CD4-positive, alpha-beta T cell treated with Interleukin-17A for 1 hour (primary cell): Measurements from ENCODE around the gene MDC1.
"Not testable (repeated sequence)": the region's sequence is repeated elsewhere in the genome, so short reads cannot be mapped to it uniquely, and the experiment has no call there.

Experiments
- DNase-seq: peaks from one replicate; pipeline ENCODE4 v3.0.0-alpha.2; 2020

MDC1 gene

GRCh38 chr6:30723843-30724741 lies 7.0 kb upstream of the MDC1 start:
- not testable (repeated sequence) for DNase-seq

- not testable (repeated sequence) for DNase-seq
Measured at GRCh38 chr6:30723159-30723842, 6.2 kb upstream of the MDC1 start.

GRCh38 chr6:30722280-30723112 lies 5.4 kb upstream of the MDC1 start:
- DNase-seq = peak; percentile 88

- not testable (repeated sequence) for DNase-seq
Measured at GRCh38 chr6:30722025-30722279, 4.9 kb upstream of the MDC1 start.

- DNase-seq = peak; percentile 95
Measured at GRCh38 chr6:30721198-30722024, 4.3 kb upstream of the MDC1 start.

- peak; percentile 58 for DNase-seq
Measured at GRCh38 chr6:30720738-30721197, 3.7 kb upstream of the MDC1 start.

GRCh38 chr6:30719791-30720737 lies 3.0 kb upstream of the MDC1 start, which contains the start of gene TUBB:
Gene TUBB (plus strand): TSS chr6:30720352. CDS start chr6:30720507, 155 bp downstream.
- peak; percentile 96 for DNase-seq

GRCh38 chr6:30719356-30719755 lies 2.3 kb upstream of the MDC1 start:
- DNase-seq = no peak

- DNase-seq = not testable (repeated sequence)
Measured at GRCh38 chr6:30717845-30718720, 1.0 kb upstream of the MDC1 start.

GRCh38 chr6:30716879-30717128 lies 277 bp downstream of the MDC1 start:
- no peak for DNase-seq

- no peak for DNase-seq
Measured at GRCh38 chr6:30714263-30714662, 2.8 kb downstream of the MDC1 start.

GRCh38 chr6:30712441-30712945 lies 4.6 kb downstream of the MDC1 start:
- DNase-seq = no peak

GRCh38 chr6:30711758-30712380 lies 5.2 kb downstream of the MDC1 start:
- DNase-seq = no peak

GRCh38 chr6:30709101-30709868 lies 7.8 kb downstream of the MDC1 start:
- DNase-seq = no peak

- DNase-seq = no peak
Measured at GRCh38 chr6:30707281-30707850, 9.7 kb downstream of the MDC1 start.

GRCh38 chr6:30705620-30706019 lies 11.5 kb downstream of the MDC1 start:
- DNase-seq = no peak

- DNase-seq = no peak
Measured at GRCh38 chr6:30703821-30704220, 13.3 kb downstream of the MDC1 start.

GRCh38 chr6:30703011-30703410 lies 14.1 kb downstream of the MDC1 start:
- no peak for DNase-seq

GRCh38 chr6:30700340-30700739 lies 16.7 kb downstream of the MDC1 start:
- no peak for DNase-seq
